H1 (cell line): Measurements from ENCODE around the gene WDR43.

ENCODE experiments used
- ATF2 ChIP-seq: IDR thresholded peaks from 2 replicates; pipeline ENCODE4 v1.6.1; 2012; ENCODE audit warnings: low read length, inconsistent platforms
- BRCA1 ChIP-seq: IDR thresholded peaks from 2 replicates; pipeline ENCODE4 v1.6.1; 2012; ENCODE audit warnings: low read depth, low read length, improper control_type of control experiment
- CEBPB ChIP-seq: IDR thresholded peaks from 2 replicates; pipeline ENCODE4 v1.6.1; 2012; ENCODE audit warnings: low read depth, low read length
- CHD2 ChIP-seq: IDR thresholded peaks from 2 replicates; pipeline ENCODE4 v1.6.1; 2012; ENCODE audit warnings: low read length, improper control_type of control experiment
- CTCF ChIP-seq, 3 experiments: IDR thresholded peaks; 1 replicate in 2 of 3; 2 replicates in 1 of 3; pipeline versions ENCODE4 v1.5.1 to v1.6.1; 2011; ENCODE audit warnings: low read length in 3 of 3, mild to moderate bottlenecking in 3 of 3, inconsistent platforms in 2 of 3, low read depth in 1 of 3, moderate library complexity in 1 of 3; ENCODE audit not compliant: insufficient read depth in 1 of 3; ENCODE audit errors: control extremely low read depth in 1 of 3
- EZH2 ChIP-seq: fragments of 200-600 bp; sonication (generic); IDR thresholded peaks from 2 replicates; pipeline ENCODE4 v1.7.1; 2012; ENCODE audit warnings: low read depth, mild to moderate bottlenecking, moderate library complexity, low read length, inconsistent platforms; ENCODE audit not compliant: severe bottlenecking
- JUND ChIP-seq: IDR thresholded peaks from 2 replicates; pipeline ENCODE4 v1.6.1; 2011; ENCODE audit warnings: mild to moderate bottlenecking, improper control_type of control experiment, low read length
- POLR2A ChIP-seq, 2 experiments: IDR thresholded peaks; 1 replicate in 1 of 2; 2 replicates in 1 of 2; pipeline ENCODE4 v1.6.1; 2011; ENCODE audit warnings: low read depth in 2 of 2, low read length in 2 of 2, mild to moderate bottlenecking in 2 of 2; ENCODE audit errors: control extremely low read depth in 1 of 2
- POLR2AphosphoS5 ChIP-seq: IDR thresholded peaks from 2 replicates; pipeline ENCODE4 v1.6.1; 2011; ENCODE audit warnings: low read depth, low read length
- RFX5 ChIP-seq: IDR thresholded peaks from 2 replicates; pipeline ENCODE4 v1.6.1; 2011; ENCODE audit warnings: low read depth, low read length, improper control_type of control experiment, borderline replicate concordance
- RNF2 ChIP-seq: fragments of 200-900, 300-1000 bp; sonication (generic); IDR thresholded peaks from 2 replicates; pipeline ENCODE4 v1.7.1; 2016; ENCODE audit warnings: borderline replicate concordance, low read depth, mild to moderate bottlenecking, antibody characterized with exemption, low read length; ENCODE audit not compliant: poor library complexity, severe bottlenecking; ENCODE audit errors: missing control alignments
- YY1 ChIP-seq: IDR thresholded peaks from 2 replicates; pipeline ENCODE4 v1.6.1; 2011; ENCODE audit warnings: low read depth, mild to moderate bottlenecking, low read length

GRCh38 chr2:28977176-28977875 is 82.9 kb downstream of the WDR43 start:
- TF ChIP-seq BRCA1 (no peak), CTCF (IDR thresholded peaks at IDR 0.05; ENCODE audit: control extremely low read depth in 1 of 3, insufficient read depth in 1 of 3, low read depth in 1 of 3, low read length in 3 of 3) (no peak), RNF2 (no peak), POLR2AphosphoS5 (no peak), POLR2A (IDR thresholded peaks at IDR 0.05; ENCODE audit: control extremely low read depth in 1 of 2, low read depth in 2 of 2, low read length in 2 of 2) (no peak), ATF2 (no peak), YY1 (no peak), CEBPB (no peak), EZH2 (no peak), RFX5 (no peak), JUND (no peak), CHD2 (no peak)
